GM19351 (cell line): ENCODE results near the gene LLPH.
A peak's percentile ranks its signal among the peaks of the same experiment; 100 is the strongest.

ENCODE experiments used
- ATAC-seq: cut with Tn5 transposase; IDR thresholded peaks from one replicate; pipeline ENCODE4 v1.9.1; 2021; ENCODE audit warnings: mild to moderate bottlenecking, moderate library complexity; ENCODE audit not compliant: unreplicated experiment

LLPH gene

GRCh38 chr12:66143868-66144267 lies 13.3 kb upstream of the LLPH start:
- ATAC-seq: no peak

DNA sequence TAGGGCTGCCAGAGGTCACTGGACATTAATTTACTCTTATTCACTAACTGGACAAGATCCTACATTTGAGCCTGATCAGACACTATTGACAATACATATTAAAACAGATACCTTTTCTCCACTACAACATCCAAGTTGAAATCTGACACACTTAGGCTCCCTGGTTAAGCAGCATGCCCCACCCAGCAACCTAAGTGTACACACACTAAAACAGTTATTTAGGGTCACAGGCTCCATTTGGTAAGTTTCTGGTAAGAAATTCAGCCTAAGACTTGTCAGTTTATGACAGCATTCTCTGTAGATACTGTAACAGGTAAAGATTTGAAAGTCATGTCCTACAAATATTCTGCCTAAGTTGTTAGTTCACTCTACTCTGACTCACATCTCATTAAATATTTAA lies 12.3 kb upstream of the LLPH start:
- ATAC-seq: no peak

DNA sequence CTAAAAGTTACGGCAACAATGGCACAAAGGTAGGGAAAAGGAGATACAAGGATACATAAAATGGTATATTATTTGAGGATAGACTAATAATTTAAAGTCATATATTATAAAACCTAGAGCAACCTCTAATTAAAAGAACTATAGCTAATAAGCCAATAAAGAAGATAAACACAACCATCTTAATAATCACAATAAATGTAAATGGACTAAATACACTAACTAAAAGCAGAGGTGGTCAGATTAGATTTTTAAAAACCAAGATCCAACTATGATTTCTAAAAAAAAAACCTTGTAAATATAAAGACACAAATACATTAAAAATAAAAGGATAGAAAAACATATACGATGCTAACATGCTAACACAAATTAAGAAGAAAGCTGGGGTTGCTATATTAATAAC lies 10.7 kb upstream of the LLPH start:
- ATAC-seq: no peak

GRCh38 chr12:66140731-66141130 lies 10.2 kb upstream of the LLPH start:
- ATAC-seq: no peak

- ATAC-seq: no peak
Measured at GRCh38 chr12:66139328-66139727, 8.8 kb upstream of the LLPH start.

DNA sequence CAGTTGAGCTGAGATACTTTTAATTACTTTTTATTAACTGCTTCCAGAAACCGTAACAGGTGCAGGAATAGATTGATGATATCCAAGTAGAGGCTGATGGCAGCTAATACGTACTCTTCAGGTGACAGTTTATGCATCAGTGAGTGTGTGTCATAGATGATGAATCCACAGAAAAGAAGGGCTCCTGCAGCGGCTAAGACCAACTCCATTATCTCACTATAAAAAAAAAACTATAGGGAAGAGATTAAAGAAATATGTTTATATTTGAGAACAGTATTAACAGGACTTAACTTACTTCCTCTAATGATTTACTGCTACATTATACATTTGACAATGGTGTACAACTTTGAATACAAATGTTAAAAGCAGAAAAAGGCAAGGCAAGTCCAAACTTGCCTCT lies 7.4 kb upstream of the LLPH start:
- no peak for ATAC-seq

- no peak for ATAC-seq
Measured at GRCh38 chr12:66132408-66132807, 1.9 kb upstream of the LLPH start.

DNA sequence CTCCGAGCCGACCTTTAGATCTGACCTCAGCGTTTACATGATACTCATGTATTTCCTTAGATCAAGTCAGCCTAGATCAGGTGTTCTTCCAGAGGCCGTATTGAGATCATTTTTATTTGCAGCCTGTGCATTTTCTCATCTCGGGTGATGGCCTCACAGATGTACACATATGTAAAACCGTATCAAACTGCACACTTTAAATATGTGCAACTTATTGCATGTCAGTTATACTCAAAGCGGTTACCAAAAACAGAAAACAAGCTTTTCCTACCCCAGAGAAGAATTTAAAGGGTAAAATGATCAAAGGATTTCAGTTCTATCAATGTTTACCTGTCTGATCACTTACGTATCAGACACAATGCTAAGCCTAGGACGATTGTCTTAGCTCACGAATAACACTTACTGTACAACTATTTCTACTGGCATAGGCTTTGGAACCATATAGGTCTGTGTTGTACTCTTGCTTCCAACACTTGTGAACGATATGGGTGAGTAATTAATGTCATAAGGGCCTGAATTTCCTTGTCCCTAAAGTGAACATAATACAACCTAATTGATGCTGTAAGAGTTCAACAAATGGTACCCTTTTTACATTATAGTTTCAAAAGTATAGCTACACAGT lies 628 bp upstream of the LLPH start:
- ATAC-seq: no peak

GRCh38 chr12:66129934-66130266 lies 650 bp downstream of the LLPH start:
- peak; percentile 16 for ATAC-seq

DNA sequence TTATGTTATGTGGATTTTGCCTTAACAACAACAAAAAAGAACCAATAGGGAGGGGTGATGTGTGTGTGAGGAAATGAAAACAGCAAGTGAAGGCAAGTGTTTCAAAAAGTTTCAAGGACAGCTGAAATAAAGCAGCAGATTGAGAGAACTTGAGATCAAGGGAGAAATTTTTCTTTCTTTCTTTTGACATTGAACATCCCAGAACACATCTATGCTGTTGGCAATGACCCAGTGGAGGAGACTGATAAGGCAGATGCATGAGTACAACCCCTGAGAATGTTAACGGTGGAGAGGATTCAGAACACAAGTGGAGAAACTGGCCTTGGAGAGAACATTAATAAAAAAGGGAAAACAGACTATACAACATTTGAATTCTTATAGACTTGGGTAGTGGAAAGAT lies 2.9 kb downstream of the LLPH start:
- no peak for ATAC-seq

- no peak for ATAC-seq
Measured at GRCh38 chr12:66120477-66120876, 10.1 kb downstream of the LLPH start.

- ATAC-seq: peak; percentile 84
Measured at GRCh38 chr12:66119870-66120241, 10.7 kb downstream of the LLPH start.

GRCh38 chr12:66119229-66119869 lies 11.2 kb downstream of the LLPH start:
- no peak for ATAC-seq

DNA sequence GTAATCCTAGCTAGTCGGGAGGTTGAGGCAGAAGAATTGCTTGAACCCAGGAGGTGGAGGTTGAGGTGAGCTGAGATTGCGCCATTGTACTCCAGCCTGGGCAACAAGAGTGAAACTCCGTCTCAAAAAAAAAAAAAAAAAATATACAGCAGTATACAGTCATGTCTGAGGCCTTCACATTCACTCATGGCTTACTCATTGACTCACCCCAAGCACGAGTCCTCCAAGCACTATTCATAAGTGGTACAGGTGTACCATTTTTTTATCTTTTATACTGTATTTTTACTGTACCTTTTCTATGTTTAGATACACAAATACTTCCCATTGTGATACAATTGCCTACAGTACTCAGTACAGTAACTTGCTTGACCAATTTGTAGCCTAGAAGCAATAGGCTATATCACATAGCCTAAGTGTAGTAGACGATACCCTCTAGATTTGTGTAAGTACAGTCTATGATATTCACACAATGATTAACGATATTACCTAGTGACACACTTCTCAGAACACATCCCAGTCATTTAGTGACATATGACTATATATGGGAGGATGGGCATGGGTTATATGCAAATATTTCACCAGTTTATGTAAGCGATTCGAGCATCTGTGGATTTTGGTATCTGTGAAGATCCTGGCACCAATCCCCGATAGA lies 12.2 kb downstream of the LLPH start:
- ATAC-seq: no peak

DNA sequence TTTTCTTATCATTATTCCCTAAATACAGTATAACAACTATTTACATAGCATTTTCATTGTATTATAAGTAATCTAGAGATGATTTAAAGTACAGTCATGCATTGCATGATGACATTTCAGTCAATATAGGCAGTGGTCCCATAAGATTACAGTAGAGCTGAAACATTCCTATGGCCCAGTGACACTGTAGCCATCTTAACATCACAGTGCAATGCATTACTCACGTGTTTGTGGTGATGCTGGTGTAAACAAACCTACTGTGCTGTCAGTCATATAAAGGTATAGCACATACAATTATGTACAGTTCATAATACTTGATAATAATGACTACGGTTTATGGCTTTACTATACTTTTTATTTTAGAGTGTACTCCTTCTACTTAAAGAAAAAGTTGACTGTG lies 13.3 kb downstream of the LLPH start:
- ATAC-seq: no peak

- no peak for ATAC-seq
Measured at GRCh38 chr12:66115071-66115600, 15.4 kb downstream of the LLPH start.

DNA sequence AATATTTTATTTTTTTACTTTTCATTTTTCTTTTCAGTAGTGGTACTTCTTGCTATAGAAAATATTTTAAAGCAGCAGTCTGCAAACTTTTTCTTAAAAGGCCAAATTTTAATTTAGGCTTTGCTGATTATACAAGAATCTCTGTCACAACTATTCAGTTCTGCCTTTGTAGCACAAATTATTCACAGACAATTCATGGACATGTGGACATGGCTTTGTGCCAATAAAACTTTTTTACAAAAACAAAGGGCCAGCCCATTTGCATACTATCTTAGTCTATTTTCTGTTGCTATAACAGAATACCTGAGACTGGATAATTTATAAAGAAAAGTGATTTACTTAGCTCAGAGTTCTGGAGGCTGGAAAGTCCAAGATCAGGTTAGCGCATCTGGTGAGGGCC lies 17.1 kb downstream of the LLPH start:
- ATAC-seq: no peak

GRCh38 chr12:66111605-66112004 lies 18.9 kb downstream of the LLPH start:
- no peak for ATAC-seq

GRCh38 chr12:66109056-66109455 lies 21.5 kb downstream of the LLPH start:
- no peak for ATAC-seq

DNA sequence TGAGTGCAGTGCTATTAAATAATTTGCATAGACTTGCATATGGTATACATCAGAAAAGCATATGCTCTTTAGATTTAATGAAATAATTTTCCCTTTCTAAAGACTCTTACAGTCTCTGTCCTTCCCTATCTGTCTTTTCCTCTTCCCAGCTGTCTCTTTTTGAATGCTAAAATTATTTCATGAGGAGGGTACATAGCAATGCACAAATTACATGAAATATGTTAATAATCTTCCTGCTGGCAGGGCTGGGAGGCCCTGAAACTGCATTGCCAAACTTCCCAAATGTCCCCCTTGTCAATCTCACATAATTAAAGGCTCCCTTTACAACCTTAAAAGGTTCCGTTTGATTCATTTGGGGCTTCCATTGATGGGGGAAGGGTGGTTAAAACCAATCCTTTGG lies 22.2 kb downstream of the LLPH start:
- no peak for ATAC-seq

DNA sequence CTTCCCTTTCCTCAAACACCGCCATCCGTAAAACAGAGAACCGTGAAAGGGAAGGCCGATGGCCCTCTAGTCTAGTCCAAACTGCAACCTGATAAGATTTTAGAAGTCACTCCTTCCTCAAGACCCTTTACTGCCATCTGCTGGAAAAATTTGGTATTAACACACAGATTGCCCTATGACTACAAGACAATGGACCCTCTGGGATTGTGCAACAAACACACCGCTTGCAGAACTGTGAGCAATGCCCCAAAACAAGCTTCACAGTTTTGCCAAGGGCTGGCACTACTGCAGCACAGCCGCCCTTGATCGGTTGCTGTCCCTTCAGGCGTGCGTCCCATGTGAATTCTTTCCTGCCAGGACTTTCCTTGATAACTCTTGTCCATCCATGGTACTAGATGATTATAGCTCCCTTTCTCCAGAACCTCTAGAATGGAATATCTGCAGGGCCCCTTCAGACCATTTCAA lies 23.1 kb downstream of the LLPH start:
- ATAC-seq: peak; percentile 97
